SK-MEL-5 (cell line): Measurements from ENCODE around the gene GMEB2. TPM values are rescaled to one million over a fixed set of nuclear protein-coding genes. Genes with fewer than 3 reads are reported as not detected.
"Not testable (repeated sequence)": the region's sequence is repeated elsewhere in the genome, so short reads cannot be mapped to it uniquely, and the experiment has no call there.

Experiments used
- DNase-seq: peaks from one replicate; pipeline ENCODE4 v3.0.0-alpha.2; 2016; ENCODE audit warnings: low read depth, low spot score
- in situ Hi-C: cut with HindIII; loops from 2 replicates; pipeline ENCODE4 v1.10.0; 2016; ENCODE audit warnings: low sequenced_read_pairs, high pct_unique_total_duplicates, low pct_unique_long_range_greater_than_20kb
- total RNA-seq: library from RNA; depleted of rRNA; stranded (reverse); fragments of >200 nt; shearing (Covaris generic); gene quantifications from 2 replicates; pipeline ENCODE4 v1.2.3, GENCODE V29; 2014

Gene GMEB2
- total RNA-seq, 1 experiment from 2014 or later, result 10.5 TPM

GRCh38 chr20:63660174-63660573 is 33.3 kb upstream of the GMEB2 start:
- in situ Hi-C loops, DNase-seq: not testable (repeated sequence)

GRCh38 chr20:63659370-63659769 is 32.5 kb upstream of the GMEB2 start:
- in situ Hi-C loops, result no loop called here
- DNase-seq, result no peak

GRCh38 chr20:63658749-63659187 is 31.9 kb upstream of the GMEB2 start:
- no peak for DNase-seq
- in situ Hi-C loops, result no loop called here

- DNase-seq, result peak; percentile 91
- in situ Hi-C loops, result no loop called here
Observed at GRCh38 chr20:63657937-63658748, 31.2 kb upstream of the GMEB2 start, which contains the start of gene RTEL1. TSS of gene RTEL1 (plus strand) at chr20:63658312. CDS start at chr20:63659403, 1,091 bp downstream.

GRCh38 chr20:63657260-63657936 is 30.5 kb upstream of the GMEB2 start:
- DNase-seq, result no peak
- in situ Hi-C loops, result no loop called here

GRCh38 chr20:63656451-63656850 is 29.6 kb upstream of the GMEB2 start:
- no peak for DNase-seq
- in situ Hi-C loops, result no loop called here

- in situ Hi-C loops, result no loop called here
- DNase-seq, result no peak
Observed at GRCh38 chr20:63655249-63655648, 28.3 kb upstream of the GMEB2 start.

GRCh38 chr20:63653974-63654668 is 27.2 kb upstream of the GMEB2 start:
- in situ Hi-C loops, result no loop called here

GRCh38 chr20:63653041-63653973 is 26.4 kb upstream of the GMEB2 start, which contains the start of gene STMN3:
TSS of gene STMN3 (minus strand) at chr20:63653424. CDS start at chr20:63653345, 79 bp downstream.
- peak; percentile 66 for DNase-seq
- in situ Hi-C loops, result no loop called here

More at GRCh38 chr20:63653974-63654668, 27.2 kb upstream of the GMEB2 start:
- no peak for DNase-seq

- in situ Hi-C loops, result no loop called here
- no peak for DNase-seq
Observed at GRCh38 chr20:63652192-63652980, 25.5 kb upstream of the GMEB2 start.

GRCh38 chr20:63651942-63652191 is 25.0 kb upstream of the GMEB2 start:
- DNase-seq, result no peak
- in situ Hi-C loops, result no loop called here

- in situ Hi-C loops, DNase-seq: not testable (repeated sequence)
Observed at GRCh38 chr20:63650486-63650885, 23.6 kb upstream of the GMEB2 start.

- no peak for DNase-seq
- in situ Hi-C loops, result no loop called here
Observed at GRCh38 chr20:63648895-63649589, 22.1 kb upstream of the GMEB2 start.

- in situ Hi-C loops, result no loop called here
- DNase-seq, result no peak
Observed at GRCh38 chr20:63648190-63648589, 21.3 kb upstream of the GMEB2 start.

GRCh38 chr20:63645218-63645617 is 18.3 kb upstream of the GMEB2 start:
- no peak for DNase-seq
- in situ Hi-C loops, result no loop called here

- in situ Hi-C loops, result no loop called here
- DNase-seq, result no peak
Observed at GRCh38 chr20:63643946-63644345, 17.0 kb upstream of the GMEB2 start.
